Hepatocyte (in vitro differentiated cells): ENCODE results near the gene SMKR1. TPM values are rescaled to one million over a fixed set of nuclear protein-coding genes. Genes with fewer than 3 reads are reported as not detected.

Source experiments
- DNase-seq: peaks from one replicate; pipeline ENCODE4 v3.0.0-alpha.2; 2016; ENCODE audit warnings: low spot score
- H2AFZ ChIP-seq: fragments of 200-600 bp; sonication (generic); 2 replicates; pipeline ENCODE4 v1.6.0; 2016; ENCODE audit warnings: antibody characterized with exemption, mild to moderate bottlenecking
- H3K27ac ChIP-seq: fragments of 200-600 bp; sonication (generic); 2 replicates; pipeline ENCODE4 v1.5.1; 2016; ENCODE audit warnings: mild to moderate bottlenecking
- H3K27me3 ChIP-seq: fragments of 200-600 bp; sonication (generic); 2 replicates; pipeline ENCODE4 v1.6.1; 2016
- H3K36me3 ChIP-seq: fragments of 200-600 bp; sonication (generic); replicated peaks from 2 replicates; pipeline ENCODE4 v1.5.1; 2016; ENCODE audit warnings: low read depth; ENCODE audit not compliant: insufficient read depth
- H3K4me1 ChIP-seq: fragments of 200-600 bp; sonication (generic); 2 replicates; pipeline ENCODE4 v1.5.1; 2016; ENCODE audit warnings: mild to moderate bottlenecking, moderate library complexity; ENCODE audit not compliant: insufficient read depth
- H3K4me2 ChIP-seq: fragments of 200-600 bp; sonication (generic); 2 replicates; pipeline ENCODE4 v1.6.0; 2016
- H3K4me3 ChIP-seq: fragments of 200-600 bp; sonication (generic); 2 replicates; pipeline ENCODE4 v1.5.1; 2016; ENCODE audit warnings: mild to moderate bottlenecking
- H3K79me2 ChIP-seq: fragments of 200-600 bp; sonication (generic); 2 replicates; pipeline ENCODE4 v1.6.0; 2017; ENCODE audit warnings: mild to moderate bottlenecking
- H3K9me2 ChIP-seq: fragments of 200-600 bp; sonication (generic); replicated peaks from 2 replicates; pipeline ENCODE4 v1.6.0; 2017; ENCODE audit warnings: mild to moderate bottlenecking; ENCODE audit not compliant: insufficient read depth
- H3K9me3 ChIP-seq: fragments of 200-600 bp; sonication (generic); 2 replicates; pipeline ENCODE4 v1.5.1; 2016; ENCODE audit warnings: low read depth, mild to moderate bottlenecking
- H4K20me1 ChIP-seq: fragments of 200-600 bp; sonication (generic); 2 replicates; pipeline ENCODE4 v1.6.0; 2016; ENCODE audit warnings: mild to moderate bottlenecking; ENCODE audit not compliant: insufficient read depth, poor library complexity, severe bottlenecking
- CTCF ChIP-seq: fragments of 200-600 bp; sonication (generic); IDR thresholded peaks from 2 replicates; pipeline ENCODE4 v1.5.1; 2016; ENCODE audit warnings: antibody characterized with exemption, mild to moderate bottlenecking; ENCODE audit not compliant: poor library complexity
- EZH2 ChIP-seq: fragments of 200-600 bp; sonication (generic); IDR thresholded peaks from 2 replicates; pipeline ENCODE4 v1.6.1; 2016; ENCODE audit warnings: antibody characterized with exemption, mild to moderate bottlenecking, borderline replicate concordance
- EZH2phosphoT487 ChIP-seq: fragments of 200-600 bp; sonication (generic); IDR thresholded peaks from one replicate; pipeline ENCODE4 v1.6.1; 2018; ENCODE audit warnings: antibody characterized with exemption, mild to moderate bottlenecking, low read depth, moderate library complexity; ENCODE audit not compliant: unreplicated experiment, severe bottlenecking
- WGBS: methylation state at CpG from one replicate; pipeline ENCODE4 v1.1.6; 2016; ENCODE audit warnings: low lambda C conversion rate; ENCODE audit errors: missing lambda C conversion rate; 5-methylcytosine and 5-hydroxymethylcytosine counted together
- polyA plus RNA-seq: library from polyadenylated mRNA; unstranded; fragments of >200 nt; fragmentation: Nextera tagmentation; extraction: Ambion mirVana; gene quantifications from 2 replicates; pipeline ENCODE4 v1.2.1, GENCODE V29; 2016
- total RNA-seq: library from RNA; depleted of rRNA; stranded (reverse); fragments of >200 nt; gene quantifications from 2 replicates; pipeline ENCODE4 v1.2.3, GENCODE V29; 2014

SMKR1 gene
- total RNA-seq, result 0.88 TPM in 1 of 2 replicates, not detected in the other
- 0.37 and 1.8 TPM in 2 replicates for polyA plus RNA-seq

DNA sequence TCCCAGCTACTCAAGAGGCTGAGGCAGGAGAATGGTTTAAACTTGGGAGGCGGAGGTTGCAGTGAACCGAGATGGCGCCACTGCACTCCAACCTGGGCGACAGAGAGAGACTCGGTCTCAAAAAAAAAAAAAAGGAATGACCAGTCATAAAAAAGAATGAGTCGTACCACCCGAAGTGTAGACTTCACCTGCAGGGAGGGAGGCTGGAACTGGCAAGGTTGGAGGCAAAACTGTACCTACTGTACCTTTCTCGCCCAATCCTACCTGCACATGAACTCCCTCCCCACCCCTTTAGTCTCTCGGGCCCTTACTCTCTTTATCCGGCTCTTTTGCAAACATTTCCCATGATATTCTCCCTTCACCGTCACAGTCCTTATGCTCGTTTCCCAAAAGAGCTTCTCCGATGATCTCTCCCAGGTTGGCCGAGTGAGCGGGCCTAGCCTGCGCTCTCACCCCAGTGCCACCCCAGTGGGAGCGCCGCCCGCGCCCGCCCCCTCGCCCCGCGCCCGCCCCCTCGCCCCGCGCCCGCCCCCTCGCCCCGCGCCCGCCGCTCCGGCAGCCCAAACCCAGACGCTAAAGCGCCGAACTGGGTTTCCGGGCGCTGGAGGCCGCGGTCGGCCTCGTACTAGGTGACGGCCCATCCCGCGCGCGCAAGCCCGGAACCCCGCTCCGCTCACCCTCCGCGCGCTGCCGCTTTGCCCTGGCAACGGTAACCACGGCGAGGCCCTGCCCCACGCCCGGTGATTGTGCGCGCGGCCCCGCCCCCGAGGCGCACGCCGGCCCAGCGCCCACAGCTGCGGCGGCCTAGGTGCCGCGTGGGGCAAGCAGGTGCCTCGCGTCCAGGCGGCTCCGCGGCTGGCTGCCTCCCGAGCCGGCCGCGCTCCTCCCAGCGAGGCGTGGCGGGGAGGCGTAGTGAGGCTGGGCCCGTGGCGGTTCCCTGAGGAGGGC lies at the start of gene SMKR1:
Gene SMKR1 (plus strand): TSS at position 772 of the 948 bp plus-strand sequence. CDS start 294 bp downstream, outside the sequence.
- no peaks in the 10 kb centered on the region for H3K9me2 ChIP-seq
- H3K4me2 ChIP-seq, result peak within 1 kb of the TSS; percentile 93
- H3K79me2 ChIP-seq, result no peaks in the 10 kb centered on the region
- H3K9me3 ChIP-seq, result no peaks in the 10 kb centered on the region
- H3K4me1 ChIP-seq, result no peaks in the 10 kb centered on the region
- TF ChIP-seq CTCF (no peak), EZH2 (no peak), EZH2phosphoT487 (no peak)
- H4K20me1 ChIP-seq, result no peaks in the 10 kb centered on the region
- H3K4me3 ChIP-seq, result peak within 1 kb of the TSS; percentile 45
- DNase-seq, result peak; percentile 76
- no peaks in the 10 kb centered on the region for H3K36me3 ChIP-seq
- peak within 1 kb of the TSS; percentile 78 for H2AFZ ChIP-seq
- H3K27ac ChIP-seq, result no peak within 1 kb of the TSS
- no peaks in the 10 kb centered on the region for H3K27me3 ChIP-seq
- WGBS, result 5% methylated on average over 56 of the region's 89 CpGs

- TF ChIP-seq CTCF, result no peak
- TF ChIP-seq EZH2phosphoT487, result no peak
- TF ChIP-seq EZH2, result no peak
- no peak overlapping the region for H3K27ac ChIP-seq
- no peak overlapping the region for H3K4me2 ChIP-seq
- no peak overlapping the region for H2AFZ ChIP-seq
- H3K9me3 ChIP-seq, result no peaks in the 10 kb centered on the region
- no peaks in the 10 kb centered on the region for H3K36me3 ChIP-seq
- no peaks in the 10 kb centered on the region for H3K27me3 ChIP-seq
- no peaks in the 10 kb centered on the region for H4K20me1 ChIP-seq
- DNase-seq, result no peak
- H3K9me2 ChIP-seq, result no peaks in the 10 kb centered on the region
- no peaks in the 10 kb centered on the region for H3K79me2 ChIP-seq
- no peaks in the 10 kb centered on the region for H3K4me1 ChIP-seq
- 89% methylated on average over 2 of the region's 2 CpGs for WGBS
- no peak overlapping the region for H3K4me3 ChIP-seq
Observed at GRCh38 chr7:129452589-129453231, 49.6 kb upstream of the SMKR1 start.

GRCh38 chr7:129453510-129454248 lies 48.7 kb upstream of the SMKR1 start:
- H3K79me2 ChIP-seq, result no peaks in the 10 kb centered on the region
- no peak overlapping the region for H3K4me2 ChIP-seq
- H3K9me3 ChIP-seq, result no peaks in the 10 kb centered on the region
- no peaks in the 10 kb centered on the region for H4K20me1 ChIP-seq
- WGBS, result 89% methylated on average over 1 of the region's 1 CpG
- H3K27ac ChIP-seq, result no peak overlapping the region
- no peak for DNase-seq
- no peaks in the 10 kb centered on the region for H3K9me2 ChIP-seq
- no peaks in the 10 kb centered on the region for H3K4me1 ChIP-seq
- no peak overlapping the region for H3K4me3 ChIP-seq
- no peaks in the 10 kb centered on the region for H3K27me3 ChIP-seq
- TF ChIP-seq CTCF (no peak), EZH2 (no peak), EZH2phosphoT487 (no peak)
- H3K36me3 ChIP-seq, result no peaks in the 10 kb centered on the region
- H2AFZ ChIP-seq, result no peak overlapping the region
